Heart left ventricle (tissue), 16 donors: Measurements from ENCODE around the gene ZNF683. TPM values are rescaled to one million over a fixed set of nuclear protein-coding genes. Genes with fewer than 3 reads are reported as not detected.

Source experiments
- ATAC-seq, 4 donors: fragments of 200-7000 bp; cut with Tn5 transposase; one replicate each; pipeline ENCODE4 v1.9.1; 2020 to 2022; ENCODE audit warnings: moderate library complexity in 4 of 4, mild to moderate bottlenecking in 3 of 4, moderate number of reproducible peaks in 1 of 4
- DNase-seq, 5 donors: peaks; one replicate each; pipeline ENCODE4 v3.0.0-alpha.2; 2020
- H3K27ac ChIP-seq, 12 donors: fragments of 200-600 bp; sonication (generic) in 4 of 12; one replicate each; pipeline versions ENCODE4 v1.5.0 to v1.8.0; 2016 to 2022; ENCODE audit warnings: mild to moderate bottlenecking in 2 of 12
- H3K27me3 ChIP-seq, 9 donors: fragments of 200-600 bp; sonication (generic) in 2 of 9; one replicate each; pipeline versions ENCODE4 v1.5.1 to v1.8.0; 2016 to 2022; ENCODE audit warnings: mild to moderate bottlenecking in 3 of 9
- H3K36me3 ChIP-seq, 9 donors: fragments of 200-600 bp; sonication (generic) in 2 of 9; one replicate each; pipeline versions ENCODE4 v1.5.0 to v1.8.0; 2018 to 2022; ENCODE audit warnings: mild to moderate bottlenecking in 2 of 9
- H3K4me1 ChIP-seq, 12 donors: fragments of 200-600 bp; sonication (generic) in 4 of 12; one replicate each; pipeline versions ENCODE4 v1.5.0 to v1.8.0; 2016 to 2022; ENCODE audit warnings: mild to moderate bottlenecking in 3 of 12
- H3K4me3 ChIP-seq, 12 donors: fragments of 200-600 bp; sonication (generic) in 4 of 12; one replicate each; pipeline versions ENCODE4 v1.5.0 to v1.8.0; 2017 to 2022; ENCODE audit warnings: mild to moderate bottlenecking in 9 of 12, moderate library complexity in 4 of 12
- H3K9me3 ChIP-seq, 12 donors: fragments of 200-600 bp; sonication (generic) in 4 of 12; one replicate each; pipeline versions ENCODE4 v1.5.0 to v1.8.0; 2016 to 2022; ENCODE audit warnings: mild to moderate bottlenecking in 1 of 12
- CTCF ChIP-seq, 12 donors: fragments of 200-600 bp; sonication (generic) in 4 of 12; IDR thresholded peaks; one replicate each; pipeline versions ENCODE4 v1.5.0 to v1.8.0; 2018 to 2022; ENCODE audit warnings: antibody characterized with exemption in 12 of 12, mild to moderate bottlenecking in 5 of 12
- POLR2A ChIP-seq, 2 donors: fragments of 450-650 bp; IDR thresholded peaks; one replicate each; pipeline ENCODE4 v1.6.1; 2017; ENCODE audit warnings: antibody characterized with exemption in 2 of 2, mild to moderate bottlenecking in 2 of 2, moderate library complexity in 2 of 2
- WGBS, 4 donors: extraction: QIAGEN DNeasy Blood & Tissue Kit in 2 of 4; methylation state at CpG; one replicate each; pipeline versions ENCODE4 v1.1.5 to v1.1.7; 2013 to 2018; 5-methylcytosine and 5-hydroxymethylcytosine counted together
- intact Hi-C, 10 donors: fragments of 100-400 bp; cut with DNase I; formaldehyde crosslinking; loops; one replicate each; pipeline versions ENCODE4 v1.11.1 to v1.14.2; 2022
- polyA plus RNA-seq, 2 donors: library from polyadenylated mRNA; stranded (reverse); fragments of 200-250 nt; gene quantifications; one replicate each; pipeline ENCODE4 v1.2.3, GENCODE V29; 2013
- total RNA-seq, 9 donors: library from RNA; depleted of rRNA in 2 of 9; stranded (reverse); fragments of >200 nt in 2 of 9; fragmentation: NEBNext Ultra II Directional in 3 of 9; extraction: Animal tissue kit (Norgen Biotek cat#: 25700) in 3 of 9; gene quantifications; one replicate each; pipeline versions ENCODE4 v1.1.0 to v1.2.4, GENCODE V29; 2016 to 2023
- donor health status: ischemic (EF 13 %, LVEDD 7.1; RV severe dilation, severe dysfunction).
- donor health status: healthy with polysubstance abuse.
- donor health status: DM: no; HTN: yes; CAD: no.
- donor health status: DM: no; HTN: no; CAD: no.
- donor health status: ischemic (EF 25% LVEDD 6.9; RV normal size, moderate dysfunction).
- donor health status: ischemic (EF 25% LVEDD 5.7; RV mildly dilated, moderate dysfunction).
- donor health status: healthy.
- donor health status: DM: yes; HTN: yes; CAD: no.
- donor health status: ischemic (EF 35%, LVEDD 5.7; RV mildly dilated, moderate dysfunction).
- donor health status: nonischemic (EF 11% LVEDD 7.7; RV severe dilation, severe dysfunction).
- donor health status: DM: yes; HTN: yes; CAD: no.
- donor health status: PGD.
- donor health status: ischemic (EF 29% LVEDD 5.4; RV normal size, mild dysfunction).
- donor health status: nonischemic (EF 23%, LVEDD 6.1; RV moderate dilation, normal function).

The ZNF683 gene
- total and polyA plus RNA-seq, 11 donors, result 0.04 to 1.2 (median 0.38) TPM; not detected in 7

DNA sequence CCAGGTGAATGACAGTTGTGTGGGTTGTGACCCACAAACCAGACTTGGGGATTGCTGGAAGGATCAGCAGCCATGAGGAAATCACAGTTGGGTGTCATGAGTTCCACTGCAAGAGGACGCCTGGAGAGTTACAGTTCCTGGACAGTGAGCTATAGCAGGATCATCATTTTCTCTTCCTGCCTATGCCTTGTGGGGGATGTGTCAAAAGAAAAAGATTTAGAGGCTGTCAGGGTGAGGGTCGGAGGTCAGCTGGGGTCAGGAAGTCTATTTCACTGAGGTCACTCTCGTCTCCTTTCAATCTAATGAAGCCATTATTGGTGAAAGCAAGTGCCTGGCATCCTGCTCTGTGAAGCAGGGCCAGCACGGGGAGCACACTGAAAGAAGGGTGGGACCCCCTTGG is 31.1 kb upstream of the ZNF683 start:
- ATAC-seq, result no peak
- no peak for DNase-seq
- H3K9me3 ChIP-seq, result no peaks in the 10 kb centered on the region
- no peak overlapping the region for H3K4me3 ChIP-seq
- no peaks in the 10 kb centered on the region for H3K36me3 ChIP-seq
- no peak overlapping the region for H3K27ac ChIP-seq
- intact Hi-C loops, result no loop called here
- 27 to 48% (median 42%) methylated on average over 3 to 4 of the region's 4 CpGs for WGBS, 4 donors
- no peak for TF ChIP-seq POLR2A (IDR thresholded peaks at IDR 0.05)
- no peak for TF ChIP-seq CTCF (IDR thresholded peaks at IDR 0.05)
- H3K4me1 ChIP-seq, result peaks cover 0 to under 1% (median 0%) of the 10 kb centered on the region in 12 donors
- peaks cover 0 to 31% (median 5%) of the 10 kb centered on the region in 9 donors for H3K27me3 ChIP-seq

DNA sequence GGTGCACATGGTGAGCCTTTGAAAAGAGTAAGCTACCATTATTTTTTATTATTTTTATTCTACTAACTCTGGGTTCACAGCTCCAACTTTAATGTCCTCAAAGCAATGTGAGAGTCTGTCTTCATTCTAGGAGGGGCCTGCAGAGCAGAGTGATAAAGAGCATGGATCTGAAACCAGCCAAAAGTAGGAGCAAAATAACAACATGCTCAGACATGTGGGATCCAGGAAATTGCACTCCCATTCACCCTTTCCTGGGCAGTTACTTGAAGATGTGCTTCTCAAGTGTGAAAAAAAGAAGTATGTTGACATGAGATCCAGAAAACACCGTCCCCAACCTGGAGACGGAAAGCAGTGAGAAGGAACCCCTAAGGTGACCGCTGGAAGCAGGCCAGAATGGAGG is 29.3 kb upstream of the ZNF683 start:
- H3K4me3 ChIP-seq, result no peak overlapping the region
- no peak for DNase-seq
- intact Hi-C loops, result no loop called here
- 61 to 80% (median 75%) methylated on average over 3 of the region's 3 CpGs for WGBS, 4 donors
- peaks cover 0 to 30% (median 5%) of the 10 kb centered on the region in 9 donors for H3K27me3 ChIP-seq
- no peak overlapping the region for H3K27ac ChIP-seq
- no peaks in the 10 kb centered on the region for H3K9me3 ChIP-seq
- H3K4me1 ChIP-seq, result no peaks in the 10 kb centered on the region
- TF ChIP-seq POLR2A (IDR thresholded peaks at IDR 0.05) (no peak), CTCF (IDR thresholded peaks at IDR 0.05) (no peak)
- H3K36me3 ChIP-seq, result no peaks in the 10 kb centered on the region
- ATAC-seq, result no peak

DNA sequence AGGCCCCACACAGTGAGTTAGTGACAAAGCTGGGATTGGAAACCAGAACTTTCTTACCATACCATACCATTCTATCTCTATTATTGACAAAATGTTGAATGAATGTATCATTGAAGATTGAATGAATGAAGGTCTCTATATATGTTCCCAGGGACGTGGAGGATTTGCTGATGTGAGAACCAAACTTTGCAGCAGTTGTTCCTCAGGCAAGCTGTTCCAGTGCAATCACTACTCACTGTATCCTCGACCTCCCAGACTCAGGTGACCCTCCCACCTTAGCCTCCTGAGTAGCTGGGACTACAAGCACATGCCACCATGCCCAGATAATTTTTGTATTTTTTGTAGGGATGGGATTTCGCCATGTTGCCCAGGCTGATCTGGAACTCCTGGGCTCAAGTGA is 26.5 kb upstream of the ZNF683 start:
- intact Hi-C loops, result no loop called here
- 75 to 84% (median 80%) methylated on average over 3 of the region's 3 CpGs for WGBS, 4 donors
- Histone ChIP-seq H3K27ac (no peak overlapping the region), H3K27me3 (peaks cover 0 to 21% (median 5%) of the 10 kb centered on the region in 9 donors), H3K36me3 (no peaks in the 10 kb centered on the region), H3K4me1 (no peaks in the 10 kb centered on the region), H3K9me3 (no peaks in the 10 kb centered on the region), H3K4me3 (no peak overlapping the region)
- DNase-seq (no peak), ATAC-seq (no peak)
- TF ChIP-seq CTCF (IDR thresholded peaks at IDR 0.05) (no peak), POLR2A (IDR thresholded peaks at IDR 0.05) (no peak)

DNA sequence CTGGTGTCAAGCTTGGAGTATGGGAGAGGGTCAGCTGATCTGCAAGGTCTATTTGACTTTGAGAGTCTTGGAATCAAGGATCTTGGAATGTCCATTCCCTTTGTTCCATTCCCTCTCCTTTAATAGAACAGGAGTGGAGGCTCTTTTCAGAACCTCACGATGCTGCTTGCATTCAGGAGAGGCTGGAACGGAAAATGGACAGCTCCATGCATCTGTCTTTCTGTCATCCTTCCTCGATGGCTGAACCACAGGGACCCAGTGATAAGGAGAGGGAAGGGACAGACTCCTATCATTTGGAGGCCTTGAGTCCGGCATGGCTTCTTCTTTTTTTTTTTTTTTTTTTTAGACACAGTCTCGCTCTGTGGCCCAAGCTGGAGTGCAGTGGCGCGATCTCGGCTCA is 23.2 kb upstream of the ZNF683 start:
- H3K4me3 ChIP-seq, result no peak overlapping the region
- H3K4me1 ChIP-seq, result no peaks in the 10 kb centered on the region
- H3K9me3 ChIP-seq, result no peaks in the 10 kb centered on the region
- no peaks in the 10 kb centered on the region for H3K36me3 ChIP-seq
- DNase-seq, result no peak
- ATAC-seq, result no peak
- H3K27ac ChIP-seq, result no peak overlapping the region
- no peak for TF ChIP-seq CTCF (IDR thresholded peaks at IDR 0.05)
- TF ChIP-seq POLR2A (IDR thresholded peaks at IDR 0.05), result no peak
- WGBS, 4 donors, result 78 to 80% (median 79%) methylated on average over 8 of the region's 8 CpGs
- intact Hi-C loops, result no loop called here
- peaks cover 0 to 9% (median 0%) of the 10 kb centered on the region in 9 donors for H3K27me3 ChIP-seq
